Choroid plexus epithelial cell (primary cell): ENCODE measurements around the gene NDUFA5.
"Not testable (repeated sequence)": the region's sequence is repeated elsewhere in the genome, so short reads cannot be mapped to it uniquely, and the experiment has no call there.

ENCODE experiments used
- DNase-seq: peaks from one replicate; pipeline ENCODE4 v3.0.0-alpha.2; 2010; ENCODE audit warnings: low read depth
- H3K4me3 ChIP-seq: 2 replicates; pipeline ENCODE4 v1.5.1; 2011; ENCODE audit warnings: low read depth, mild to moderate bottlenecking, control low read depth, low read length, moderate library complexity
- CTCF ChIP-seq: conservative IDR thresholded peaks from 2 replicates; pipeline ENCODE4 v1.5.1; 2011; ENCODE audit warnings: low read depth, mild to moderate bottlenecking, control low read depth, inconsistent platforms, low read length, moderate library complexity

The NDUFA5 gene

DNA sequence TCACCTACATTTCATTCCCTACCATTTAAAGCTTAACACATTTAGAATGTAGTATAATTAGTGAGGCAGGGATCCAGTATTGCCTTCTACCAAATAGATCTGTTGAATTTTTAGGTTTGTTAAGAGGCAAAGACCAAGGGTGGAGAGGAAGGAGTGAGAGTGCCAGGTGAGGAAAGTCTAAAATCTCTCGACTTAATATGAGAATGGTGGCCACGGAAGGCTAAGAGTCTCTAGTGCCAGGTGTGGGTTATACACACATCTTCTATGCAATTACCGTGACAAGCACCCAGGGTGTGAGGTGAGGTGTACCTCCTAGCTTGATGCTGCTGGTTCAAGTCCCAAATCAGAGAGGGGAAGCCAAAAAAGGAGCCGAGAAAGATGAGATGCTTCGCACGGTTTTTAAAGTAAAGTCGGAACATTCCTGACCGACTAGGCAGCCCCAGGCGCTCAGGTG is 23.7 kb downstream of the NDUFA5 start:
- DNase-seq: no peak
- TF ChIP-seq CTCF: no peak
- H3K4me3 ChIP-seq: peak overlapping the region; percentile 74

- no peak overlapping the region for H3K4me3 ChIP-seq
- no peak for TF ChIP-seq CTCF
- DNase-seq: no peak
Observed at GRCh38 chr7:123533553-123533917, 24.1 kb downstream of the NDUFA5 start.

- DNase-seq: peak; percentile 22
- H3K4me3 ChIP-seq: peak overlapping the region; percentile 55
Observed at GRCh38 chr7:123532788-123533552, 24.6 kb downstream of the NDUFA5 start.

DNA sequence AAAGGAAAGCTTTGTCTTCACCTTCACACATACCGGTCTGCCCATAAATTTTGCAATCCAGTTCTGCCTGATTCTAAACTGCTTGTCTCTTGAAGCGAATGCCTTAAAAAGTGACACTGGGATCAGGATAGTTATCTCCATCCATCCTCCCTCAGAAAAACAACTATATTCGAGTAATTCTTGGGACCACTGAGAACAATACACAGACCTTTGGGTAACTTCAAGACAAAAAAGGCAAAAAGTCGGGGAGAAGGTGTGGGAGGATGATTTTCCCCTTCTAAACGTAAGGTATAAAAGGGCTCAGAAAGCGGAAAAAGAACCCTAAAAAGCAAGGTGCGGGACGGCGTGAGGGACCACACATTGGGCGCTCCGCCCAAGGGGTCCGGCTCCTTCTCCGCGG is 25.3 kb downstream of the NDUFA5 start:
- not testable (repeated sequence) for DNase-seq
- peak overlapping the region; percentile 55 for H3K4me3 ChIP-seq

DNA sequence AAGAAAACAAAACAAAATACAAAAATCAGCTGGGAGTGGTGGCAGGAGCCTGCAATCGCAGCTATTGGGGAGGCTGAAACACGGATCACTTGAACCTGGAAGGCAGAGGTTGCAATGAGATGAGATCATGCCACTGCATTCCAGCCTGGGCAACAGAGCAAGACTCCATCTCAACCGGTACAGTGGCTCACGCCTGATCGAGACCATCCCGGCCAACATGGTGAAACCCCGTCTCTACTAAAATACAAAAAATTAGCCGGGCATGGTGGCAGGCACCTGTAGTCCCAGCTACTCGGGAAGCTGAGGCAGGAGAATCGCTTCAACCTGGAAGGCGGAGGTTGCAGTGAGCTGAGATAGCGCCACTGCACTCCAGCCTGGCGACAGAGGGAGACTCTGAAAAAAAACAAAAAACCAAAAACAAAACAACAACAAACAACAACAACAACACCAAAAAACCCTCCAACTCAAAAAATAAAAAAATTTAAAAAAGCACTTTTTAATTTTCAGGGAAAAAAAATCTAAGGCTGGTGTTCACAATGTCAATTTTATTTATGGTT is 27.5 kb downstream of the NDUFA5 start:
- H3K4me3 ChIP-seq, DNase-seq: not testable (repeated sequence)

- H3K4me3 ChIP-seq: no peak overlapping the region
- DNase-seq: no peak
- no peak for TF ChIP-seq CTCF
Observed at GRCh38 chr7:123528265-123528664, 29.4 kb downstream of the NDUFA5 start.

- H3K4me3 ChIP-seq: not testable (repeated sequence)
Observed at GRCh38 chr7:123527712-123528225, 29.8 kb downstream of the NDUFA5 start.

GRCh38 chr7:123526533-123526932 is 31.1 kb downstream of the NDUFA5 start:
- DNase-seq, H3K4me3 ChIP-seq: not testable (repeated sequence)

More at GRCh38 chr7:123527712-123528225, 29.8 kb downstream of the NDUFA5 start:
- DNase-seq: not testable (repeated sequence)

- TF ChIP-seq CTCF: no peak
- no peak for DNase-seq
- H3K4me3 ChIP-seq: no peak overlapping the region
Observed at GRCh38 chr7:123522066-123522465, 35.6 kb downstream of the NDUFA5 start.

DNA sequence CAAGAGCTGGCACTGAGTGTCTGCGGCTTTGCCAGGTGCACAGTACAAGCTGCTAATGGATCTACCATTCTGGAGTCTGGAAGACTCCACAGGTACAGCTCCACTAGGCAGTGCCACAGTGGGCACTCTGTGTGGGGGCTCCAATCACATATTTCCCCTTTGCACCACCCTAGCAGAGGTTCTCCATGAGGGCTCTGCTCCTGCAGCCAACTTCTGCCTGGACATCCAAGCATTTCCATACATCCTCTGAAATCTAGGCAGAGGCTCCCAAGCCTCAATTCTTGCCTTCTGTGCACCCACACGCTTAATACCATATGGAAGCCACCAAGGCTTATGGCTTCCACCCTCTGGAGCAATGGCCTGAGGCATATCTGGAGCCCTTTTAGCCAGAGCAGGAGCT is 52.4 kb downstream of the NDUFA5 start:
- TF ChIP-seq CTCF: no peak
- H3K4me3 ChIP-seq: no peak overlapping the region
- DNase-seq: no peak
